SK-N-SH (cell line): ENCODE measurements around the gene SLC9A6. TPM values are rescaled to one million over a fixed set of nuclear protein-coding genes. Genes with fewer than 3 reads are reported as not detected.

ENCODE experiments used
- CTCF ChIA-PET: fragments of 300-600, 350-600 bp; formaldehyde crosslinking; extraction: SDS; loops from one replicate; lab custom pipeline; 2021; lab: Yijun Ruan, JAX
- POLR2A ChIA-PET: fragments of 350-600 bp; sonication (Branson Sonifier 250); formaldehyde crosslinking; extraction: SDS; loops from one replicate; lab custom pipeline; 2020; ENCODE audit warnings: antibody characterized with exemption, inconsistent platforms; lab: Yijun Ruan, JAX
- DNase-seq: peaks from one replicate; pipeline ENCODE4 v3.0.0; 2012
- H2AFZ ChIP-seq: fragments of 200-600 bp; sonication (generic); 2 replicates; pipeline ENCODE4 v1.8.1; 2016; ENCODE audit warnings: antibody characterized with exemption, mild to moderate bottlenecking, low read depth
- H3F3A ChIP-seq: fragments of 200-600 bp; sonication (generic); replicated peaks from 2 replicates; pipeline ENCODE3; 2016; ENCODE audit warnings: antibody characterized with exemption, mild to moderate bottlenecking; ENCODE audit not compliant: insufficient read depth
- H3K27ac ChIP-seq, 2 experiments: fragments of 200-500 bp in 1 of 2; fragments of 200-600 bp in 1 of 2; sonication (Bioruptor generic) in 1 of 2; sonication (generic), shearing (Covaris generic) in 1 of 2; 2 replicates each; pipeline versions ENCODE4 v1.5.1 to v1.6.1; 2014 to 2016; ENCODE audit warnings: low read depth in 2 of 2, inconsistent platforms in 1 of 2, low read length in 1 of 2, mild to moderate bottlenecking in 1 of 2, mixed read lengths in 1 of 2
- H3K27me3 ChIP-seq: fragments of 200-600 bp; sonication (generic), shearing (Covaris generic); 2 replicates; pipeline ENCODE4 v1.6.1; 2016; ENCODE audit warnings: mixed run types; ENCODE audit not compliant: insufficient read depth
- H3K36me3 ChIP-seq, 2 experiments: fragments of 200-500 bp in 1 of 2; fragments of 200-600 bp in 1 of 2; sonication (Bioruptor generic) in 1 of 2; sonication (generic) in 1 of 2; replicated peaks in 1 of 2; 2 replicates each; pipeline versions ENCODE3 to v1.5.1; 2014 to 2016; ENCODE audit warnings: low read length in 1 of 2, mild to moderate bottlenecking in 1 of 2; ENCODE audit not compliant: insufficient read depth in 2 of 2, control insufficient read depth in 1 of 2
- H3K4me1 ChIP-seq, 2 experiments: fragments of 200-500 bp in 1 of 2; fragments of 200-600 bp in 1 of 2; sonication (Bioruptor generic) in 1 of 2; sonication (generic), shearing (Covaris generic) in 1 of 2; 2 replicates each; pipeline versions ENCODE4 v1.5.1 to v1.6.1; 2014 to 2016; ENCODE audit warnings: low read depth in 1 of 2, low read length in 1 of 2, mixed run types in 1 of 2; ENCODE audit not compliant: insufficient read depth in 2 of 2, control insufficient read depth in 1 of 2
- H3K4me2 ChIP-seq: fragments of 200-600 bp; sonication (generic), shearing (Covaris generic); 2 replicates; pipeline ENCODE4 v1.6.1; 2017; ENCODE audit warnings: mixed run types
- H3K4me3 ChIP-seq, 2 experiments: fragments of 200-500 bp in 1 of 2; fragments of 200-600 bp in 1 of 2; sonication (Bioruptor generic) in 1 of 2; sonication (generic), shearing (Covaris generic) in 1 of 2; 2 replicates each; pipeline versions ENCODE4 v1.5.1 to v1.8.1; 2014 to 2016; ENCODE audit warnings: low read depth in 2 of 2, inconsistent platforms in 1 of 2, low read length in 1 of 2, mild to moderate bottlenecking in 1 of 2, mixed read lengths in 1 of 2, moderate library complexity in 1 of 2
- H3K79me2 ChIP-seq: fragments of 200-600 bp; sonication (generic); 2 replicates; pipeline ENCODE4 v1.8.1; 2017; ENCODE audit warnings: mild to moderate bottlenecking; ENCODE audit not compliant: insufficient read depth
- H3K9ac ChIP-seq: fragments of 200-600 bp; sonication (generic); 2 replicates; pipeline ENCODE4 v1.6.1; 2017; ENCODE audit warnings: mixed run types
- H3K9me2 ChIP-seq: fragments of 200-600 bp; sonication (generic); 2 replicates; pipeline ENCODE4 v1.6.1; 2017; ENCODE audit warnings: mixed run types
- H3K9me3 ChIP-seq: fragments of 200-600 bp; sonication (generic); 2 replicates; pipeline ENCODE4 v1.6.1; 2017; ENCODE audit warnings: mixed run types, mild to moderate bottlenecking, moderate library complexity
- H4K20me1 ChIP-seq: fragments of 200-600 bp; sonication (generic); 2 replicates; pipeline ENCODE4 v1.6.1; 2017; ENCODE audit warnings: mild to moderate bottlenecking, mixed run types; ENCODE audit not compliant: insufficient read depth
- CHD2 ChIP-seq: fragments of 150-350 bp; IDR thresholded peaks from 2 replicates; pipeline ENCODE4 v1.6.1; 2018; ENCODE audit warnings: low read length; ENCODE audit not compliant: partially characterized antibody
- CTCF ChIP-seq: fragments of 200-600 bp; sonication (generic); IDR thresholded peaks from 2 replicates; pipeline ENCODE4 v1.6.1; 2017; ENCODE audit warnings: antibody characterized with exemption, mild to moderate bottlenecking, moderate library complexity
- ELF1 ChIP-seq: IDR thresholded peaks from 2 replicates; pipeline ENCODE4 v1.4.0; 2012
- EP300 ChIP-seq, 2 experiments: IDR thresholded peaks; 2 replicates each; pipeline versions ENCODE4 v1.4.0 to v1.6.1; 2012; ENCODE audit warnings: borderline replicate concordance in 1 of 2, low read depth in 1 of 2, low read length in 1 of 2
- EZH2phosphoT487 ChIP-seq: fragments of 200-600 bp; sonication (generic); IDR thresholded peaks from 2 replicates; pipeline ENCODE4 v1.6.1; 2017; ENCODE audit warnings: low read depth, mixed run types, mild to moderate bottlenecking, antibody characterized with exemption, moderate library complexity, borderline replicate concordance
- FOSL2 ChIP-seq: IDR thresholded peaks from 2 replicates; pipeline ENCODE4 v1.4.0; 2012; ENCODE audit warnings: low read depth, mild to moderate bottlenecking, moderate library complexity, borderline replicate concordance
- FOXM1 ChIP-seq: IDR thresholded peaks from 2 replicates; pipeline ENCODE4 v1.4.0; 2012; ENCODE audit warnings: low read depth, mild to moderate bottlenecking
- IRF3 ChIP-seq: fragments of 150-350 bp; IDR thresholded peaks from 2 replicates; pipeline ENCODE4 v1.6.1; 2016; ENCODE audit warnings: mild to moderate bottlenecking, low read depth, low read length
- JUND ChIP-seq: IDR thresholded peaks from 2 replicates; pipeline ENCODE4 v1.4.0; 2012
- MAX ChIP-seq: IDR thresholded peaks from 2 replicates; pipeline ENCODE4 v1.4.0; 2012; ENCODE audit warnings: low read depth
- MXI1 ChIP-seq: IDR thresholded peaks from 2 replicates; pipeline ENCODE4 v1.6.1; 2012; ENCODE audit warnings: mild to moderate bottlenecking, low read depth, low read length, improper control_type of control experiment
- NRF1 ChIP-seq: IDR thresholded peaks from 2 replicates; pipeline ENCODE4 v1.6.1; 2012; ENCODE audit warnings: low read depth, mild to moderate bottlenecking, low read length
- PBX3 ChIP-seq: IDR thresholded peaks from 2 replicates; pipeline ENCODE4; 2012
- POLR2AphosphoS5 ChIP-seq: IDR thresholded peaks from 2 replicates; pipeline ENCODE4 v1.6.1; 2012; ENCODE audit warnings: low read depth, low read length
- RAD21 ChIP-seq: IDR thresholded peaks from 2 replicates; pipeline ENCODE4 v1.6.1; 2012; ENCODE audit warnings: mild to moderate bottlenecking, low read length
- RFX5 ChIP-seq: IDR thresholded peaks from 2 replicates; pipeline ENCODE4 v1.6.1; 2012; ENCODE audit warnings: mild to moderate bottlenecking, improper control_type of control experiment, low read length
- RXRA ChIP-seq: IDR thresholded peaks from 2 replicates; pipeline ENCODE4 v1.4.0; 2012; ENCODE audit warnings: low read depth, mild to moderate bottlenecking, borderline replicate concordance
- TAF1 ChIP-seq: IDR thresholded peaks from 2 replicates; pipeline ENCODE4 v1.6.1; 2012; ENCODE audit warnings: low read depth, mild to moderate bottlenecking, low read length, moderate library complexity, borderline replicate concordance
- TEAD4 ChIP-seq: IDR thresholded peaks from 2 replicates; pipeline ENCODE4 v1.4.0; 2012; ENCODE audit warnings: mild to moderate bottlenecking, borderline replicate concordance; ENCODE audit not compliant: insufficient read depth
- USF2 ChIP-seq: fragments of 150-350 bp; IDR thresholded peaks from 2 replicates; pipeline ENCODE4 v1.6.1; 2017; ENCODE audit warnings: antibody characterized with exemption, low read length, low read depth, borderline replicate concordance
- YY1 ChIP-seq: IDR thresholded peaks from 2 replicates; pipeline ENCODE4 v1.4.0; 2012; ENCODE audit warnings: low read depth, mild to moderate bottlenecking
- ZBTB33 ChIP-seq: IDR thresholded peaks from 2 replicates; pipeline ENCODE4 v1.4.0; 2012; ENCODE audit warnings: low read depth, borderline replicate concordance
- WGBS: methylation state at CpG from one replicate; pipeline ENCODE4 v1.1.6; 2017; ENCODE audit warnings: low lambda C conversion rate; 5-methylcytosine and 5-hydroxymethylcytosine counted together
- polyA plus RNA-seq, 3 experiments: library from polyadenylated mRNA; depleted of rRNA; stranded (reverse); fragments of >200 nt; gene quantifications; 2 replicates each; pipeline ENCODE4 v1.2.3, GENCODE V29; 2012

Gene SLC9A6
- polyA plus RNA-seq, 1 of the 3 experiments (the other 2 are of a cell fraction) = 5.0 TPM

GRCh38 chrX:135975421-135975820, 9.8 kb upstream of the SLC9A6 start (continued):
- TF ChIP-seq TAF1 = no peak
- TF ChIP-seq MAX = no peak

GRCh38 chrX:135977611-135978010, 7.6 kb upstream of the SLC9A6 start:
- TF ChIP-seq RAD21 (no peak), FOSL2 (no peak), PBX3 (no peak), POLR2AphosphoS5 (no peak), RFX5 (no peak), ZBTB33 (no peak), NRF1 (no peak), TEAD4 (no peak), YY1 (no peak), EP300 (IDR thresholded peaks at IDR 0.05; ENCODE audit: borderline replicate concordance in 1 of 2, low read depth in 1 of 2, low read length in 1 of 2) (no peak), MXI1 (no peak), IRF3 (no peak), USF2 (no peak), RXRA (no peak), FOXM1 (no peak), CTCF (no peak), CHD2 (no peak), JUND (no peak), ELF1 (no peak), EZH2phosphoT487 (no peak)
- TF ChIP-seq, all 33 proteins: peak for 0
- DNase-seq = no peak
- Histone ChIP-seq H3K79me2 (peaks cover 9% of the 10 kb centered on the region), H3K4me1 (peaks cover 0 to 1% of the 10 kb centered on the region in 2 experiments; a peak in 1 of 4 replicates), H3F3A (no peaks in the 10 kb centered on the region), H2AFZ (no peak overlapping the region), H3K9me3 (no peaks in the 10 kb centered on the region), H3K27me3 (no peaks in the 10 kb centered on the region), H3K4me3 (no peak overlapping the region), H3K9me2 (no peaks in the 10 kb centered on the region), H3K4me2 (no peak overlapping the region), H4K20me1 (no peaks in the 10 kb centered on the region), H3K9ac (no peak overlapping the region), H3K27ac (no peak overlapping the region), H3K36me3 (no peaks in the 10 kb centered on the region)
- CTCF ChIA-PET = interaction anchor here (1.9 kb wide), 1 partner anchor 46 kb away, joined by 6 read pairs; no protein-coding TSS in a partner anchor
- 57% methylated on average over 4 of the region's 4 CpGs for WGBS
- POLR2A ChIA-PET = no interaction called here
